NK-92 (cell line): ENCODE results near the gene NOC4L.
"Not testable (repeated sequence)": the region's sequence is repeated elsewhere in the genome, so short reads cannot be mapped to it uniquely, and the experiment has no call there.

ENCODE experiments used
- DNase-seq: peaks from one replicate; lab custom pipeline; 2025; ENCODE audit not compliant: unreplicated experiment; lab: John Stamatoyannopoulos, UW

Gene NOC4L

GRCh38 chr12:132142679-132143335, 1.4 kb upstream of the NOC4L start:
- DNase-seq = no peak

DNA sequence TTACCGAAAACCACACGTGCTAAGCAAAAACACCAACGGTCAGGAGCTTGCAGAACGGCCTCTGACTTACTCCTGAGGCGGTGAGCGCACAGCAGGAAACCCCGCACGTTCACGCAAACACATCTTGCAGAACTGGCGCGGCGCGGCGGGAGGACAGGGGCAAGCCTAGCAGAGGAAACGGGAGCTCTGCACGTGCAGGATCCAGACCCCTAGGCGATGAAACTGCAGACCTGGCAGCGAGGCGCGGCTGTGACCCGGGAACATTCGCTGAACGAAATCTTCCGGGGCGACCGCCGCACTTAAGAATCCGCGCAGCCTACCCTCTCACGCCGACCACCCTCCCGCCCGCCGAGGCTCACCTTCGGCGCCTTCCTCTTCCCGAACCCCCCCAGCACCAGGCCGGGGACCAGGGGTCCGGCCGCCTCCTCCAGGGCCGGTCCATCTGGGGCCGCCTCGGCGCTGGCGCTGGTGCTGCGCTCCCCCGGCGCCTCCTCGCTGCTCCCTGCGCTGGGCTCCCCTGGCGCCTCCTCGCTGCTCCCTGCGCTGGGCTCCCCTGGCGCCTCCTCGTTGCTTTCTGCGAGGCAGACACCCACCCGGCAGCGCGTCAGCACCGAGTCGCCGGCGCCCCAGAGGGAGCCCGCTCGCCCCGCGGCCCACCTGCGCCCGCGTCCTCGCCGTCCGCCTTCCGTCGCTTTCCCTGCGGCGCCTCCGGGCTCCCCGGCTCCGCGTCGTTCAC, 753 bp upstream of the NOC4L start:
- DNase-seq = no peak

- DNase-seq = no peak
These were observed 532 bp downstream of the NOC4L start for GRCh38 chr12:132144810-132145168.

DNA sequence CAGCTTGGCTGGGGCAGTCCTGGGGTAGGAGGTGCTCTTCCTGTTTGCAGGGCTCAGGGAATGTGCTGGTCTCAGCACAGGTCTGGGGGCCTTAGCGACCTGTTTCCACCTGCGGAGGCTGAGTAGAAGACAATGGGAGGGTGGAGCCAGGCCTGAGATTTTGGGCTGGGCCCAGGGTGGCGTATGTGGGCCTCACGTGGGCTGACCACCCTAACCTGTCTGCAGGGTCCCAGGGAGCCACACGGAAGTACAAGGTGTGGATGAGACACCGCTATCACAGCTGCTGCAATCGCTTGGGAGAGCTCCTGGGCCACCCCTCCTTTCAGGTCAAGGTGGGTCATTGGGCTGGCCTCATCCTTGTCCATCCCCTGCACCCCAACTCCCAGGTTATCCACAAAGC, 1.1 kb downstream of the NOC4L start:
- DNase-seq = no peak

DNA sequence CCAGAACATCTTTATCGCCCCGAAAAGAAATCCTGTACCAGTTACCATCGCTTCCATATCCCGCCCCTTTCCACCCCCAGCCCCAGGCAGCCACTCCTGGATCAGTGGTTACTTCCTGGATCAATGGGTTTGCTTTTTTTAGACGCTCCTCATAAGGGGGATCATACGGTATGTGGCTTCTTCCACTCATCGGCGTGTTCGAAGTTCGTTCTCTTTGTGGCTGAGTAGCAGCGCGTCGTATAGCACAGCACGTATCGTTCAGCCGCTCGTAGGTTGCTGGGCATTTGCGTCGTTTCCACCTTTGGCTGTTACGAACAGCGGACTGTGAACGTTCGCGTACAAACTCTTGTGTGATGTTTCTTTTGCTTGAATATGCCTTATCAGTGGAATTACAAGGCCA, 1.8 kb downstream of the NOC4L start:
- DNase-seq = no peak

DNA sequence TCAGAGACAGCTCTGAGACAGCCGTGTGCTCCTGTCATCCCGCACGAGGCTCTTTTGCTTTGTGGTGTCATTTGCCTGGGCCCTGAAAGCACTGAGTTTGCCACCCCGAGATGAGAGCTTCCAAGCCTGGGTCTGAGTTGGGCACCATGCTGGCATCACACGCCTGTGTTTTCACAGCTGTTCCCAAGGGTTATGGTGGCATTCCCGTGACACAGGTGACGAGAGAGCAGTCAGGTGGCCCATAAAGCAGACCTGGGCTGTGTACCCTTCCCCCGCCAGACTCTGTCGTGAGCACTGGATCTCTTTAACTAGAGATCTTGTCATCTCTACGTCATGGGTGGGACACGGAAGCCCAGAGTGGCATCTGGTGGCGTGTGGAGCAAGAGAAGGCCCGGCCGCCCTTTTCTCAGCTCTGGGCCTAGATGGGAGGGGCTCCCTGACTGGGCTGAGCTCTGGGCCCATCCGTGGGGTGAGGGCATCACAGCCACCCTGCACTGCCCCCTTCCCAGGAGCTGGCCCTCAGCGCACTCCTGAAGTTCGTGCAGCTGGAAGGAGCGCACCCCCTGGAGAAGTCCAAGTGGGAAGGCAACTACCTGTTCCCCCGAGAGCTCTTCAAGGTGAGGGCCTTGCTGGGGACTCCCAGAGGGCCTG, 2.6 kb downstream of the NOC4L start:
- DNase-seq = no peak

GRCh38 chr12:132147423-132148367, 3.4 kb downstream of the NOC4L start:
- no peak for DNase-seq

GRCh38 chr12:132148368-132149045, 4.2 kb downstream of the NOC4L start:
- no peak for DNase-seq

DNA sequence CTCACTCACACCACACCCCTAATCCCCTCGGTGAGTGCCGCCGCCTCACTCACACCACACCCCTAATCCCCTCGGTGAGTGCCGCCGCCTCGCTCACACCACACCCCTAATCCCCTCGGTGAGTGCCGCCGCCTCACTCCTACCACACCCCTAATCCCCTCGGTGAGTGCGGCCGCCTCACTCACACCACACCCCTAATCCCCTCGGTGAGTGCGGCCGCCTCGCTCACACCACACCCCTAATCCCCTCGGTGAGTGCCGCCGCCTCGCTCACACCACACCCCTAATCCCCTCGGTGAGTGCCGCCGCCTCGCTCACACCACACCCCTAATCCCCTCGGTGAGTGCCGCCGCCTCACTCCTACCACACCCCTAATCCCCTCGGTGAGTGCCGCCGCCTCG, 5.3 kb downstream of the NOC4L start:
- DNase-seq = not testable (repeated sequence)

GRCh38 chr12:132150780-132151144, 6.5 kb downstream of the NOC4L start:
- no peak for DNase-seq

DNA sequence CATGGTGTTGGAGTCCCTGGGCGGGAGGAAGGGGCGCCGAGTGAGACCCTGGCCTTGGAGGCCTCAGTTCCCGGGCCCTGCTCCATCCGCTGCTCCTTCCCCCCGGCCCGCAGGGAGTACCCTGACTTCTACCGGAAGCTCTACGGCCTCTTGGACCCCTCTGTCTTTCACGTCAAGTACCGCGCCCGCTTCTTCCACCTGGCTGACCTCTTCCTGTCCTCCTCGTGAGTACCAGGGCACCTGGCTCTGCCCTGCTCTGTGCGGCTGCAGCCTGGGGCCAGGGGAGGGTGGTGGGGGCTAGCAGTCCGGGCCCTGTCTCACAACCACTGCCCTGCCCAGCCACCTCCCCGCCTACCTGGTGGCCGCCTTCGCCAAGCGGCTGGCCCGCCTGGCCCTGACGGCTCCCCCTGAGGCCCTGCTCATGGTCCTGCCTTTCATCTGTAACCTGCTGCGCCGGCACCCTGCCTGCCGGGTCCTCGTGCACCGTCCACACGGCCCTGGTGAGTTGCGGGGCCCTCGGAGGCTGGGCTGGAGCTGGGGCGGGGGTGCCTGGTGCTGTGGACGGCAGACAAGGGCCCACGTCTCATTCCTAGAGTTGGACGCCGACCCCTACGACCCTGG, 7.0 kb downstream of the NOC4L start:
- DNase-seq = no peak

- no peak for DNase-seq
These were observed 7.6 kb downstream of the NOC4L start for GRCh38 chr12:132151766-132152410.

DNA sequence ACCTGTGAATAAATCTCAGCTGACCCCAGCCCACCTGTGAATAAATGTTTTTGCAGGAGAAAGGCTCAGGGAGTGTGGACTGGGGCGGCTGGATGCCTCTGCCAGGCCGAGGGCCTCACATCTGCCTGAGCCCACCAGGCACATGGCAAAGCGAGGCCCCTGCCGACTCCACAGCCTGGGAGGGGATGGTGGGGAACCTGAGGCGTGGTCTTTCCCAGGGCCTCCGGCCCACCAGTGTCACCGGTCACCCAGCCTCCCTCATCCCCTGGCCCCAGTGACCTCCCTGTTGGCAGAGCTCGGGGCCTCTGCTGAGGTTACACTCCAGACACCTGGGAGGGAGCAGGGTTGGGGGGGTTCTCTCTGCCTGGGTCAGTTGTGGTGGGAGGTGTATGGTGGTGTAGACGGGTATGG, 8.2 kb downstream of the NOC4L start:
- DNase-seq = no peak

DNA sequence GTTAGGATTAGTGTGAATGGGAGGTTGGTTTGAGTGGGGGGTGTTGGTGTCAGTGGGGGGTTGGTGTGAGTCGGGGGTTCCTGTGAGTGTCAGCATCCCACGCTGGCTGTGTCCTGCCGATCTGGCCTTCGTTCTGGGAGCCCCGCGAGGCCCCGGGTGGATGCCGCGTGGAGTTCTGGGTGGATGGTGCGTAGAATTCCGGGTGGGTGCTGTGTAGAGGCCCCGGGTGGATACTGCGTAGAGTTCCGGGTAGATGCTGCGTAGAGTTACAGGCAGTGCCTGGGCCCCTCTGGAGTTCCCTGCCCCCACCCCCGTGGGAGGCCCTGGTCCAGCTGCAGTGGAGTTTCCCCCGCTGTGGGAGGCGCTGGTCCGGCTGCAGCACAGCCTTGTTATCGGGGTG, 8.7 kb downstream of the NOC4L start:
- no peak for DNase-seq

- DNase-seq = no peak
These were observed 9.5 kb downstream of the NOC4L start for GRCh38 chr12:132153501-132154340.

GRCh38 chr12:132154341-132154761, 10.1 kb downstream of the NOC4L start:
- DNase-seq = no peak

GRCh38 chr12:132154941-132155770, 10.9 kb downstream of the NOC4L start:
- DNase-seq = no peak
